A673 (cell line): ENCODE results near the gene INTS1. TPM values are rescaled to one million over a fixed set of nuclear protein-coding genes. Genes with fewer than 3 reads are reported as not detected.

Experiments used
- BruUV-seq: library from RNA; stranded (reverse); fragments of 400-500 nt; replicated peaks from 2 replicates; lab custom pipeline; 2021; lab: Mats Ljungman, UMichigan
- CTCF ChIA-PET: fragments of 300-600 bp; sonication (Branson Sonifier 250); formaldehyde crosslinking; loops from one replicate; lab custom pipeline; 2022; ENCODE audit warnings: antibody characterized with exemption; lab: Charles Lee
- POLR2A ChIA-PET: fragments of 300-600 bp; sonication (Branson Sonifier 250); formaldehyde crosslinking; loops from one replicate; lab custom pipeline; 2022; ENCODE audit warnings: antibody characterized with exemption; ENCODE audit not compliant: low non-redundant PET; lab: Charles Lee
- DNase-seq: peaks from one replicate; pipeline ENCODE4 v3.0.0-alpha.2; 2015; ENCODE audit warnings: low spot score
- H3K27ac ChIP-seq: fragments of 200-600 bp; sonication (generic); 2 replicates; pipeline ENCODE4 v1.5.1; 2016; ENCODE audit warnings: mixed run types, low read depth, mild to moderate bottlenecking, mixed read lengths, antibody characterized with exemption, low read length; ENCODE audit not compliant: poor library complexity, severe bottlenecking
- H3K27me3 ChIP-seq: fragments of 200-600 bp; sonication (generic); replicated peaks from 2 replicates; pipeline ENCODE4 v1.6.1; 2017; ENCODE audit warnings: mixed run types, low read depth, mild to moderate bottlenecking, mixed read lengths, antibody characterized with exemption, low read length; ENCODE audit not compliant: insufficient read depth, poor library complexity
- H3K36me3 ChIP-seq: fragments of 200-600 bp; sonication (generic); 2 replicates; pipeline ENCODE4 v1.6.1; 2016; ENCODE audit warnings: mixed run types, mild to moderate bottlenecking, mixed read lengths, antibody characterized with exemption, low read length; ENCODE audit not compliant: insufficient read depth, poor library complexity, severe bottlenecking
- H3K4me1 ChIP-seq: fragments of 200-600 bp; sonication (generic); 2 replicates; pipeline ENCODE4 v1.6.1; 2017; ENCODE audit warnings: mixed run types, mild to moderate bottlenecking, mixed read lengths, antibody characterized with exemption, low read length; ENCODE audit not compliant: insufficient read depth, poor library complexity, severe bottlenecking
- H3K4me3 ChIP-seq: fragments of 200-600 bp; sonication (generic); 2 replicates; pipeline ENCODE4 v1.5.1; 2016; ENCODE audit warnings: low read depth, mixed run types, mild to moderate bottlenecking, mixed read lengths, low read length; ENCODE audit not compliant: poor library complexity, severe bottlenecking
- H3K9me3 ChIP-seq: fragments of 200-600 bp; sonication (generic); 2 replicates; pipeline ENCODE4 v1.6.1; 2016; ENCODE audit warnings: mixed run types, low read depth, mild to moderate bottlenecking, mixed read lengths, antibody characterized with exemption, low read length; ENCODE audit not compliant: poor library complexity, severe bottlenecking
- EZH2 ChIP-seq: fragments of 200-600 bp; sonication (generic); IDR thresholded peaks from 2 replicates; pipeline ENCODE4 v1.6.1; 2017; ENCODE audit warnings: borderline replicate concordance, low read depth, mild to moderate bottlenecking, mixed read lengths, antibody characterized with exemption, low read length; ENCODE audit not compliant: poor library complexity, severe bottlenecking
- intact Hi-C: fragments of 100-400 bp; cut with micrococcal nuclease; formaldehyde crosslinking; loops from one replicate; pipeline ENCODE4 v1.10.0; 2022; ENCODE audit not compliant: unreplicated experiment
- total RNA-seq: library from RNA; stranded (reverse); gene quantifications from 2 replicates; pipeline ENCODE4 v1.2.3, GENCODE V29; 2021
- TF ChIP-seq, protein P1 (sequence below): fragments of 300-800, 200-600 bp; sonication (generic); conservative IDR thresholded peaks from 2 replicates; pipeline ENCODE4 v1.5.1; 2017; ENCODE audit warnings: low read depth, mild to moderate bottlenecking, antibody characterized with exemption, low read length, moderate library complexity, mixed read lengths

The INTS1 gene
- total RNA-seq, 1 experiment from 2014 or later = 129 TPM

DNA sequence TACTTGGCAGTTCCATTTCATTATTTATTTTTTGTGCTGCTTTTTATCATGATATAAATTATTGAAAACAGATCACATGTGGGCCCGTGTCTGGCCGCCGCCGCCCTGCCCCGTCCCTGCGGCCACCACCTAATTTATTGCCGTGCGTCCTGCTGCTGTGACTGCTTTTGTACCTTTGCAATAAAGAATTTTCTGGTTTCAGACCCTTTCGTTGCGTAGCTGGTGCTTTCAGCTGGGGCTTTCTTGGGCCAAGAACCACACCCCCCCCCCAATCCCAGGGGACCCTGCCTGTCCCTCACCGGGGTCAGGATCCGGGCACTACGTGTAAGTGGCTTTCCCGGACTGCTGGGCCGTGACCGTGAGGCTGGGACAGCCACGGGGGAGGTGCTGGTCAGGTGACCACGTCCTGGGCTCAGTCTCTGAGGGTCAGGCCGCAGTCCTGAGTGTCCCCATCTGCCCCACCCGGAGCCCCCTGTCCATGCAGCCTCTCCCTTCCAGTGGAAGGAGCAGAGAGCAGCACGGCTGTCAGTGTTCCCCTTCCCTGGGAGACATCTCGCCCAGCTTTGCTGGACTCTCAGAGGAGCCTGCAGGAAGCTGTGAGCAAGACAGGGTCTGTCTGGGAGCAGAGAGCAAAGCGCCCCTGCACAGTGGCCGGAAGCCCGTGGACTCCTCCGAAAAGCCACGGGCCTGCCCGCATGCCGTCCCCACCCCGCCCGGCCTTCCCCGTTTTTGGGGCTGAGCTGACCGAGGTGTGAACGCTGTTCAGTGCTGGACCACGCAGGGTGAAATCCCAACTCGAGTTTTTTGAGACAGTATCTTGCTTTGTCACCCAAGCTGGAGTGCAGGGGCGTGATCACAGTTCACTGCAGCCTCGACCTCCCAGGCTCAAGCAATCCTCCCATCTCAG is 38.9 kb upstream of the INTS1 start:
- intact Hi-C loops = no loop called here
- peaks cover 1% of the 10 kb centered on the region for H3K4me1 ChIP-seq
- no peak for TF ChIP-seq EZH2
- TF ChIP-seq, protein P1, sequence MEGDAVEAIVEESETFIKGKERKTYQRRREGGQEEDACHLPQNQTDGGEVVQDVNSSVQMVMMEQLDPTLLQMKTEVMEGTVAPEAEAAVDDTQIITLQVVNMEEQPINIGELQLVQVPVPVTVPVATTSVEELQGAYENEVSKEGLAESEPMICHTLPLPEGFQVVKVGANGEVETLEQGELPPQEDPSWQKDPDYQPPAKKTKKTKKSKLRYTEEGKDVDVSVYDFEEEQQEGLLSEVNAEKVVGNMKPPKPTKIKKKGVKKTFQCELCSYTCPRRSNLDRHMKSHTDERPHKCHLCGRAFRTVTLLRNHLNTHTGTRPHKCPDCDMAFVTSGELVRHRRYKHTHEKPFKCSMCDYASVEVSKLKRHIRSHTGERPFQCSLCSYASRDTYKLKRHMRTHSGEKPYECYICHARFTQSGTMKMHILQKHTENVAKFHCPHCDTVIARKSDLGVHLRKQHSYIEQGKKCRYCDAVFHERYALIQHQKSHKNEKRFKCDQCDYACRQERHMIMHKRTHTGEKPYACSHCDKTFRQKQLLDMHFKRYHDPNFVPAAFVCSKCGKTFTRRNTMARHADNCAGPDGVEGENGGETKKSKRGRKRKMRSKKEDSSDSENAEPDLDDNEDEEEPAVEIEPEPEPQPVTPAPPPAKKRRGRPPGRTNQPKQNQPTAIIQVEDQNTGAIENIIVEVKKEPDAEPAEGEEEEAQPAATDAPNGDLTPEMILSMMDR = no peak
- H3K4me3 ChIP-seq = no peak overlapping the region
- DNase-seq = no peak
- H3K36me3 ChIP-seq = peaks cover 4% of the 10 kb centered on the region
- POLR2A ChIA-PET = no interaction called here
- CTCF ChIA-PET = no interaction called here
- no peaks in the 10 kb centered on the region for H3K27me3 ChIP-seq
- no peak overlapping the region for H3K27ac ChIP-seq
- no TSS peak for BruUV-seq
- H3K9me3 ChIP-seq = no peaks in the 10 kb centered on the region

DNA sequence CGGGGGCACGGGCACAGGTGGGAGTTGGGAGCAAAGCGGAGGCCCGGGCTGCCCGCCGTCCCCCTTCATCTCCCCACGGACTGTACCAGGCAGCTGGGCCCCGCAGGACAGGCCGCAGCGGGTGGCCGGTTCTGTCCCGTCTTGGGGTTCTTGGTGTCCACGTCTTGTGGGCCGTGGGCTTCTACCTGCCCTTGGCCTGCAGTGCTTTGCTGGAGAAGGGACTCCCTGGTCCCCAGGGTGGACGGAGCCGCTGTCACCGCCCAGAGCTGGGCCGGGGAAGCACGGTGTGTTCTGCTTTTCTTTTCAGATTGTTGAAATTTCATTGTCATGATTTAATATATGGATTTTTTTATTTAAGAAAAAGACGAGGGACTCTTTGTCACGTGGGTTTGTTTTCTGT is 38.1 kb upstream of the INTS1 start:
- CTCF ChIA-PET = no interaction called here
- Histone ChIP-seq H3K4me1 (peaks cover 9% of the 10 kb centered on the region), H3K9me3 (no peaks in the 10 kb centered on the region), H3K27ac (no peak overlapping the region), H3K4me3 (no peak overlapping the region), H3K27me3 (no peaks in the 10 kb centered on the region), H3K36me3 (peaks cover 4% of the 10 kb centered on the region)
- POLR2A ChIA-PET = no interaction called here
- intact Hi-C loops = no loop called here
- BruUV-seq = no TSS peak
- TF ChIP-seq, protein P1 = no peak
- no peak for TF ChIP-seq EZH2
- no peak for DNase-seq

DNA sequence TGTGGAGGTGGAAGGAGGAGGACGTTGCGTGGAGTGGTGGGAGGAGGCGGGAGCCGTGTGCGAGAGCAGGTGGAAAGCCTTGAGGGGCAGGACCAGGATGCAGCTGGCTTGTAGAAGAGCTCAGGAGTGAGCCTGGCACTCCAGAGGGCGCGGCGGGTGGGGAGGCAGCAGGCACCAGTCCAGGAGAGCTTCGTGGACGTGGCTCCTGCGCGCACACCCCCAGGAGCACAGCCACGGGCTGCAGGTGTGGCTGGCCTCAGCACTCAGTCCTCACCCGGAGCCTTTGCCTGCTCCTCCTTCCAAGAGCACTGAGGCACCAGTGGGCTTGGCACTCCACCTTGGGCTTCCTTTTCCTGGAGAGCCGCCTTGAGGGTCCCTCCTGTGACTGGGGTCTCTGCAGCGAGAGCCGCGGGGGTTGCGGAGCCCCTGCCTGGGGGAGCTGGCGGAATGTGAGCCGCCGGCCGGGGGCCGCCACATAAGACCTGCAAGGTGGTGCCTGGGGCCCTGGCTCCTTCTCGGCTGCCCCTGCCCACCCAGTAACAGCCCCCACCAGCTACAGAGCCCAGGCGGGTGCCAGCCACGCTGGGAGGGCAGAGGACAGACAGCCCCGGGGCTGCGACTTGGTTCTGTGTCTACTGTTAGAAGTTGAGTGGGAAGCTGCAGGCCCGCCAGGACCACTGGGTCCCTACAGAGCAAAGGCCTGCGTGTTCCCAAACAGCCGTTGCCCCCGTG is 37.4 kb upstream of the INTS1 start:
- intact Hi-C loops = no loop called here
- H3K36me3 ChIP-seq = peaks cover 4% of the 10 kb centered on the region
- TF ChIP-seq EZH2 = no peak
- TF ChIP-seq, protein P1 = no peak
- BruUV-seq = no TSS peak
- CTCF ChIA-PET = no interaction called here
- H3K27ac ChIP-seq = no peak overlapping the region
- peaks cover 16% of the 10 kb centered on the region for H3K4me1 ChIP-seq
- no peak for DNase-seq
- no peaks in the 10 kb centered on the region for H3K9me3 ChIP-seq
- POLR2A ChIA-PET = no interaction called here
- no peaks in the 10 kb centered on the region for H3K27me3 ChIP-seq
- H3K4me3 ChIP-seq = no peak overlapping the region
